Activated T-helper 2 cell treated with anti-CD3 and anti-CD28 coated beads, Interferon-gamma antibody, Interleukin-2, Interleukin-4, amounts not matched to agents 10 μg/mL and 5 μg/mL and 100 μg/mL, durations not matched to agents 14 hours and 24 hours and 36 hours (primary cell): ENCODE results near the gene ATRNL1. TPM values are rescaled to one million over a fixed set of nuclear protein-coding genes. Genes with fewer than 3 reads are reported as not detected.
"Not testable (repeated sequence)": the region's sequence is repeated elsewhere in the genome, so short reads cannot be mapped to it uniquely, and the experiment has no call there.

Source experiments
- DNase-seq: peaks from one replicate; pipeline ENCODE4 v3.0.0; 2021; ENCODE audit warnings: low spot score
- H3K27ac Mint-ChIP-seq: one replicate; pipeline ENCODE4 v1.8.0; 2021; ENCODE audit warnings: mixed read lengths
- H3K27me3 Mint-ChIP-seq: one replicate; pipeline ENCODE4 v1.8.0; 2021; ENCODE audit warnings: low read depth, mixed read lengths
- H3K36me3 Mint-ChIP-seq: one replicate; pipeline ENCODE4 v1.8.0; 2021; ENCODE audit warnings: low read depth, mixed read lengths
- H3K4me1 Mint-ChIP-seq: one replicate; pipeline ENCODE4 v1.8.0; 2021; ENCODE audit warnings: low read depth, mixed read lengths
- H3K4me3 Mint-ChIP-seq: one replicate; pipeline ENCODE4 v1.8.0; 2021; ENCODE audit warnings: low read depth, mild to moderate bottlenecking, moderate library complexity, mixed read lengths
- H3K9me3 Mint-ChIP-seq: one replicate; pipeline ENCODE4 v1.8.0; 2021; ENCODE audit warnings: mixed read lengths
- intact Hi-C: fragments of 100-400 bp; cut with micrococcal nuclease; formaldehyde crosslinking; loops from one replicate; pipeline ENCODE4 v1.15.1; 2023
- total RNA-seq: library from RNA; stranded (reverse); gene quantifications from 2 replicates; pipeline ENCODE4 v1.2.3, GENCODE V29; 2022

Gene ATRNL1
- total RNA-seq, 1 donor from 2014 or later = 0.50 TPM

DNA sequence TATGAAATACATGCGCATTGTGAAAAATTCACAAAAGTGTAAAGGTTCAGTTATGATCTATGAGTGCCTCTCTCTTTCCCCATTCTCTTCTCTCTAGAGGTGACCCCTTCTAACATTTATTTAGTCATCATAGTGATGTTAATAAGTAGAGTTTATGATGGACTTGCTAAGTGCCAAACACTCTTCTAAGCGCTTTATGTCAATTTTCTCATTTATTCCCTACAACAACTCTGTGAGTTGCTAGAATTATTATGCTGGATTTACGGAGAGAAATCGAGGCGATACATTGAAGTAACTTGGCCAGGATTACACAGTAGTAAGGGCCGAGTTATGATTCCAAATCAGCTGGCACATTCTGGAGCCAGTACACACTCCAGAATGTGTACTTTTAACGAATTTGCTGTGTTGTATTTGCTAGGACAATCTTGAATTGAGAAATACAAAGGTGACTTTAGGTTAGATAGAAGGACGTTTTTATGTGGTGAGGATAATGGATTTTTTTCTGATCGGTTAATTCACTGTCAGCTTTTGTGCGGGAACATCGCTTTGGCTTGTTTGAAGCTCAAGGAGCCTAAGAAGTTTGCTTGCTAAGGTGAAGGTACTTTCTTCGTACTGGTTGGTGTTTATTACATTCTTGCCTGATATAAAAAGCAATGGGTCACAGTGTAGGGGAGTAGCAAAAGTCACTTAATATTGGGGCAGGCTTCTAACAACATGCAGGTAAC lies 1.4 kb downstream of the ATRNL1 start:
- no peaks in the 10 kb centered on the region for H3K9me3 Mint-ChIP-seq
- peak overlapping the region; percentile 70 for H3K4me3 Mint-ChIP-seq
- no peaks in the 10 kb centered on the region for H3K36me3 Mint-ChIP-seq
- H3K27me3 Mint-ChIP-seq = peaks cover 51% of the 10 kb centered on the region
- H3K4me1 Mint-ChIP-seq = peaks cover 9% of the 10 kb centered on the region
- no peak for DNase-seq
- intact Hi-C loops = no loop called here
- H3K27ac Mint-ChIP-seq = no peak overlapping the region

DNA sequence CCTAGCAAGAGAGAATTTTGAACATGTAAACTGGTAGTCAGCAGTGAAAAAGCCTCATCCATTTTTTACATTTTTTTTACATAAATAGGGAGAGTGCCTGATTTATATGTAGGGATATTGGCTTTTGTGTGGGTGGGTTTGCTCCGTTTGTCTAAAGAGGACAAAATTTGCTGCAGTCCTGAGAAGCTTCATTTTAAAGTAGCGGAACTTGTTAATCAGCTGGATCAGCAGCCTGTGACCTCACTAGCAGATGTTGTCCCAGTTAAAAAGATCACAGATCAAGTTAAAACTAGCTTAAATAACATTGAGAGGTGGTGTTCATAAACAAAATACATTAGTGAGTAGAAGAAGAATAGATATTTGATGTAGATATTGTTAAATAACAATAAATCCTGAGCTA lies 2.6 kb downstream of the ATRNL1 start:
- Mint-ChIP-seq H3K4me3 (no peak overlapping the region), H3K27me3 (peaks cover 49% of the 10 kb centered on the region), H3K4me1 (peaks cover 9% of the 10 kb centered on the region), H3K36me3 (no peaks in the 10 kb centered on the region), H3K27ac (no peak overlapping the region), H3K9me3 (no peaks in the 10 kb centered on the region)
- intact Hi-C loops = no loop called here
- DNase-seq = no peak

DNA sequence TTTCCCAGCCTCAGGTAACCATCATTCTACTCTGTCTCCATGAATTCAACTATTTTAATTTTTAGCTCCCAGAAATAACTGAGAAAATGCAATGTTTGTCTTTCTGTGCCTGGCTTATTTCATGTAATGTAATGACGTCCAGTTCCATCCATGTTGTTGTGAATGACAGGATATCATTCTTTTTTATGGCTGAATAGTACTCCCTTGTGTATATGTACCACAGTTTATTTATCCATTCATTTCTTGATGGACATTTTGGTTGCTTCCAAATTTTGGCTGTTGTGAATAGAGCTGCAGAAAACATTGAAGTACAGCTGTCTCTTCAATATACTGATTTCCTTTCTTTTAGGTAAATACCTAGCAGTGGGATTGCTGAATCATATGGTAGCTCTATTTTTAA lies 10.5 kb downstream of the ATRNL1 start:
- Mint-ChIP-seq H3K4me3 (no peak overlapping the region), H3K36me3 (no peaks in the 10 kb centered on the region), H3K27me3 (peaks cover 12% of the 10 kb centered on the region), H3K27ac (no peak overlapping the region), H3K9me3 (peaks cover 17% of the 10 kb centered on the region), H3K4me1 (no peaks in the 10 kb centered on the region)
- intact Hi-C loops = no loop called here
- no peak for DNase-seq

DNA sequence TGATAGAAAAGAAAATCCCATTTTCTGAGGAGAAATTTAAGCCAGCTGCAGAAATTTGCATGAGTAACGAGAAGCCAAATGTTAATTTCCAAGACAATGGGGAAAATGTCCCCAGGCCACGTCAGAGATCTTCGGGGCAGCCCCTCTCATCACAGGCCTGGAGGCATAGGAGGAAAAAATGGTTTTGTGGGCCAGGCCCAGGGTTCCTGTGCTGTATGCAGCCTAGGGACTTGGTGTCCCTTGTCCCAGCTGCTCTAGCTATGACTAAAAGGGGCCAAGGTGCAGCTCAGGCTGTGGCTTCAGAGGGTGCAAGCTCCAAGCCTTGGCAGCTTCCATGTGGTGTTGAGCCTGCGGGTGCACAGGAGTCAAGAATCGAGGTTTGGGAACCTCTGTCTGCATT lies 12.2 kb downstream of the ATRNL1 start:
- H3K4me3 Mint-ChIP-seq, DNase-seq, H3K36me3 Mint-ChIP-seq, intact Hi-C loops, H3K27ac Mint-ChIP-seq, H3K27me3 Mint-ChIP-seq, H3K4me1 Mint-ChIP-seq: not testable (repeated sequence)
- peaks cover 17% of the 10 kb centered on the region for H3K9me3 Mint-ChIP-seq

DNA sequence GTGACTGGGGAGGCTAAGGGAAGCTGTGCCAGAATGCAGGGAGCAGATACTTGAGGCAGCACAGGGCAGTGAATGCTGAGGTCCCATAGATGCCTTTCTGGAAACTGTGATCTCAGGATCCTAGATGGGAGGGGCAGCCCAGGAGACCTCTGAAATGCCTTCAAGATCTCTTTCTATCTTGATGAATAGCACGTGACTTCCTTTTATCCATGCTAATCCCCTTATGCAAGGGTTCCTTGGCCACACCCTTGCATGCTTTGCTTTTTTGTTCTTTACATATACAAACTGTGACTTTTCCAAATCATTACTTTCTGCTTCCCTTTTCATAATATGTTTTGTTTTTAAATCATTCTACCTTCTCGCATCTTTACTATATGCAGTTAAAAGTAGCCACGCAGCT lies 14.7 kb downstream of the ATRNL1 start:
- peaks cover 17% of the 10 kb centered on the region for H3K9me3 Mint-ChIP-seq
- intact Hi-C loops = no loop called here
- H3K4me3 Mint-ChIP-seq = no peak overlapping the region
- H3K36me3 Mint-ChIP-seq = no peaks in the 10 kb centered on the region
- H3K27me3 Mint-ChIP-seq = peaks cover 6% of the 10 kb centered on the region
- no peak overlapping the region for H3K27ac Mint-ChIP-seq
- no peaks in the 10 kb centered on the region for H3K4me1 Mint-ChIP-seq
- DNase-seq = no peak

DNA sequence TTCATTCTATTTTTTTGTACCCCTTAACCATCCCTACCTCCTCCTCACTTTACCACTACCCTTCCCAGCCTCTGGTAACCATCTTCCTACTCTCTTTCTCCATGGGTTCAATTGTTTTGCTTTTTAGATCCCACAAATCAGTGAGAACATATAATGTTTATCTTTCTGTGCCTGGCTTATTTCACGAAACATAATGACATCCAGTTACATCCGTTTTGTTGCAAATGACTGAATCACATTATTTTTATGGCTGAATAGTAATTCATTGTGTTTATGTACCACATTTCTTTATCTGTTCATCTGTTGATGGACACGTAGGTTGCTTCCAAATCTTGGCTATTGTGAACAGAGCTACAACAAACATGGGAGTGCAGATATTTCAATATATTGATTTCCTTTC lies 24.1 kb downstream of the ATRNL1 start:
- Mint-ChIP-seq H3K9me3 (no peaks in the 10 kb centered on the region), H3K27me3 (peaks cover 20% of the 10 kb centered on the region), H3K27ac (no peak overlapping the region), H3K4me1 (no peaks in the 10 kb centered on the region), H3K36me3 (no peaks in the 10 kb centered on the region), H3K4me3 (no peak overlapping the region)
- DNase-seq = no peak
- intact Hi-C loops = no loop called here

DNA sequence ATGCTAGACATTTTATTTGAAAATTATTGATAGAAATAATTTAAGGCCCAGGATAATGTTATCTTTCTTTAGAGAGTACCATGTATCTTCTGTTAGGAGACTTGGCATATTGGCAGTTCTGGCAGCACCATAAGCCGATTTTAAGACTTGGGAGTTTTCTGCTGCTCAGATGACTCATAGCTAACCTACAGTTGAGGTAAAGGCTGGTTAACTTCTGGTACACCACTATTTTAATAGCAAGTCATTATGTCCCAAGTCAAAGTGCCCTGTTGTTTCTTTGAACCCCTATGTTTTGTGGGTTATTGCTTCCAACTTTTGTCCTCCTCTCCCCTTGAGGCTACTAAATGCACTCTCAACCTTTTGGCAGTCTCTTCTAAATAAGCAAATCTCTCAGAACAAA lies 25.2 kb downstream of the ATRNL1 start:
- no peak overlapping the region for H3K27ac Mint-ChIP-seq
- H3K36me3 Mint-ChIP-seq = no peaks in the 10 kb centered on the region
- H3K27me3 Mint-ChIP-seq = peaks cover 20% of the 10 kb centered on the region
- H3K4me1 Mint-ChIP-seq = no peaks in the 10 kb centered on the region
- DNase-seq = no peak
- no peaks in the 10 kb centered on the region for H3K9me3 Mint-ChIP-seq
- intact Hi-C loops = no loop called here
- no peak overlapping the region for H3K4me3 Mint-ChIP-seq

DNA sequence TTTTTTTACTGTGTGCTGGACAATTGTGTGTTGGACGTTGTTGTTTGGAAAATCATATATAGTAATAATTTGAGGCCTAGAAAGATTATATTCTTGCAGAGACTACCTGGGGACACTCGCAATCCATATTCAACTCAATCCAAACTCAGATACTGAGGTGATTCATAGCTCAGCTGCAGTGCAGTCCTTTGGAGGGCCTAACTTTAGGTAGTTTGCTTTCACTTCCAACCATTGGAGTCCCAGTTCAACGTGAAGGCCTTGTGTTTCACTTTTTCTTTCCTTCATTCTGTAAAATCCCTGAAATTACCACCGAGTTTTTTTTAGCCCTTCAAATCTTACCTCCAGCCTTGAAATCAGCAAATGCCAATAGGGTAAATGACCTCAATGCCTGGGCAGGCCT lies 32.3 kb downstream of the ATRNL1 start:
- no peaks in the 10 kb centered on the region for H3K36me3 Mint-ChIP-seq
- intact Hi-C loops = no loop called here
- H3K27ac Mint-ChIP-seq = no peak overlapping the region
- no peak overlapping the region for H3K4me3 Mint-ChIP-seq
- no peak for DNase-seq
- no peaks in the 10 kb centered on the region for H3K4me1 Mint-ChIP-seq
- H3K9me3 Mint-ChIP-seq = no peaks in the 10 kb centered on the region
- H3K27me3 Mint-ChIP-seq = peaks cover 6% of the 10 kb centered on the region

DNA sequence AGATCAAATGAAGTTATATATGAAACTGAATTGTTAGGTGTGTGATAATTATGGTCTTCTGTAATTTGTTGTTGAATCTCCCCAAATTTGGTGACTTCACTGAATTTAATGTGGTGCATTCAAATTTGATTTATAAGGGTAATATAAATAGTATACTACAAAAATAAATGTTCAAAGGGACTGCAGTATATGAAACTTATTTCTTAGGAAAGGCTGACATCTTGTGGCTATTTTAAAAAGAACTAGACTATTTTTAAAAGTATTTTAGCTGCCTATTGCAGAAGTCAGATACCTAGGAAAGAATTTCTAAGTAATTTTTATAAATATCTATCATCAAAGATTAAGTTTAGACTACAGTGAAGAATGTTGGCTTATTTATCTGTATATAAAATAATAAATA lies 36.6 kb downstream of the ATRNL1 start:
- Mint-ChIP-seq H3K36me3 (no peaks in the 10 kb centered on the region), H3K27ac (no peak overlapping the region), H3K9me3 (no peaks in the 10 kb centered on the region), H3K4me3 (no peak overlapping the region), H3K27me3 (no peaks in the 10 kb centered on the region), H3K4me1 (no peaks in the 10 kb centered on the region)
- intact Hi-C loops = loop anchor here (1.0 to 10.0 kb wide), 2 partner anchors 252 to 585 kb away; no protein-coding TSS in a partner anchor
- no peak for DNase-seq

DNA sequence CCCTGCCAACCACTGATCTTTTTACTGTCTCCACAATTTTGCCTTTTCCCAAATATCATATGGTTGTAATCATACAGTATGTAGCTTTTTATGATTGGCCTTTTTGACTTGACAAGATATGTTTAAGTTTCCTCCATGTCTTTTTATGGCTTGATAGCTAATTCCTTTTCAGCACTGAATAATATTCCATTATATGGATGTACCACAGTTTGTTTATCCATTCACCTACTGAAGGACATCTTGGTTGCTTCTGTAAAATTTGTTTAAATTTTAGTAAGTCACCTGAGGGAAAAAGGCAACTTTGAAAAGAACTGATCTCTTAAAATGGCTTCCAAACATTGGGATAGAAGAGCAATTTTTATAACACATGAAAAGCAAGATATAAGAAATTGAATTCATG lies 43.5 kb downstream of the ATRNL1 start:
- H3K27ac Mint-ChIP-seq = no peak overlapping the region
- intact Hi-C loops = loop anchor here (10.0 kb wide), 1 partner anchor 592 kb away; no protein-coding TSS in a partner anchor
- H3K9me3 Mint-ChIP-seq = peaks cover 7% of the 10 kb centered on the region
- H3K4me1 Mint-ChIP-seq = no peaks in the 10 kb centered on the region
- no peaks in the 10 kb centered on the region for H3K36me3 Mint-ChIP-seq
- H3K4me3 Mint-ChIP-seq = no peak overlapping the region
- H3K27me3 Mint-ChIP-seq = no peaks in the 10 kb centered on the region
- DNase-seq = no peak

DNA sequence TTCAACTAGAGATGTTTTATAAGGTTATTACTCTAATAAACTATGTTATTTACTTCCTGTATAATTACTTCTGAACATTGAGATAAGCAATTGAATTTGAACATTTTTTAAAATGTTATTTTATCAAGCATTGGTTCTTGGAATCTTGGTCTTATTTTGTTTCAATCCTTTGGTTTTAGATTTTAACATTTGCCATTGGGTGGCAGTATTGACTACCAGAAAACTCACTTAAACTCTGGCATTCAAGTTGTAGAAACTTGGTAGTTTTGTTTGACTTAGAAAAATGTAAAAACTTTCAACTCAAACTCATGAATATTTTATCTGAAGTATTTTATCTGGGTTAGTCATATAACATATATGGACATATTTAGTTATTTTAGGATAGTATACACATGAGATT lies 48.1 kb downstream of the ATRNL1 start:
- no peak for DNase-seq
- no peak overlapping the region for H3K4me3 Mint-ChIP-seq
- H3K27ac Mint-ChIP-seq = no peak overlapping the region
- no peaks in the 10 kb centered on the region for H3K4me1 Mint-ChIP-seq
- intact Hi-C loops = no loop called here
- H3K36me3 Mint-ChIP-seq = no peaks in the 10 kb centered on the region
- peaks cover 5% of the 10 kb centered on the region for H3K9me3 Mint-ChIP-seq
- peaks cover 1% of the 10 kb centered on the region for H3K27me3 Mint-ChIP-seq

DNA sequence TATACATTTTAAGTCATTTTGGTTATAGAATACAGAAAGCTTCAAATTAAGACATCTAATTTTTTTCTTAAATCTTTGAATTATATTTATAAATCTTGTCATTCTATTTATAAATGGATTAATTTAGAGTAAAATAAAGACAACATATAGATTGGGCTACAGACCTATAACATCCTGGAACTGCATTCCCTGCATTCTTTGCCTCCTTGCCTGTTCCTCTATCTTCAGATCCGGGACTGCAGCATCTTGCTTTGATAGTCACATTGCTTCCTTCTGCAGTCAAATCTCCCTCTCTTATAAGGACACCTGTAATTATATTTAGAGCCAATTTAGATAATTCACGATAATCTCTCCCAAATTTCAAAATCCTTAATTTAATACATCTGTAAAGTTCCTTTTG lies 64.2 kb downstream of the ATRNL1 start:
- DNase-seq = no peak

DNA sequence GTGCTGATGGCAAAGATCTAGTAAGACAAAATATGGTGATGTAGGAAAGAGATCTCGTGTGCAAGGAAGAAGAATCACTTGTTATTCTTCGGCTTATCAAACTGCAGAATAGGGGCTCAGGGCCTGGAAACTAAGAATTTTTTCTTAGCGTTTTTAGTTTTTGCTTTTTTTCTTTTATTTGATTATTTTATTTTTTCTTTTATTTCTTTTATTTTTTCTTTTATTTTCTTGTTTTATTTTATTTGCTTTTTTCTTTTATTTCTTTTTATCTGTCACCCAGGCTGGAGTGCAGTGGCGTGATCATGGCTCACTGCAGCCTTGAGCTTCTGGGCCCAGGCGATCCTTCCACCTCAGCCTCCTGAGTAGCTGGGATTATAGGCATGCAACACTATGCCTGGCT lies 70.0 kb downstream of the ATRNL1 start:
- H3K4me1 Mint-ChIP-seq = no peaks in the 10 kb centered on the region
- H3K4me3 Mint-ChIP-seq = no peak overlapping the region
- intact Hi-C loops = no loop called here
- H3K27ac Mint-ChIP-seq = no peak overlapping the region
- H3K9me3 Mint-ChIP-seq = no peaks in the 10 kb centered on the region
- H3K36me3 Mint-ChIP-seq = no peaks in the 10 kb centered on the region
- no peak for DNase-seq
- peaks cover 2% of the 10 kb centered on the region for H3K27me3 Mint-ChIP-seq

More for the DNA sequence above, 64.2 kb downstream of the ATRNL1 start:
- Mint-ChIP-seq H3K36me3 (no peaks in the 10 kb centered on the region), H3K27ac (no peak overlapping the region), H3K4me1 (no peaks in the 10 kb centered on the region), H3K9me3 (no peaks in the 10 kb centered on the region), H3K4me3 (no peak overlapping the region), H3K27me3 (no peaks in the 10 kb centered on the region)
- intact Hi-C loops = no loop called here

DNA sequence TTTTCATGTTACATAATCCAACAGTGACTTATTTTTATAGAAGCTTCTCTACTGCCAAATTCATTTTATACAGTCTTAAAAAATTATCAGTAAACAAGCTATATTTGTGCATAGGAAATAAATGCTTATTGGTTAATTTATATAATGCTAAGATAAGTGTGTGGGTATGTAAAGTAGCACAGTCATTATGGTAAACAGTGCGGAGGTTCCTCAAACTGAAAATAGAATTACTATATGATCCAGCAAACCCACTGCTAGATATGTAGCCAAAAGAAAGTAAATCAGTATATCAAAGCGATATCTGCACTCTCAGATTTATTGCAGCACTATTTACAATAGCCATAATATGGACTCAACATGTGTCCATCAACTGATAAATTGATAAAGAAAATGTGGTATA lies 71.1 kb downstream of the ATRNL1 start:
- no peak for DNase-seq
- intact Hi-C loops = no loop called here
- Mint-ChIP-seq H3K36me3 (no peaks in the 10 kb centered on the region), H3K27ac (no peak overlapping the region), H3K4me3 (no peak overlapping the region), H3K9me3 (no peaks in the 10 kb centered on the region), H3K27me3 (peaks cover 2% of the 10 kb centered on the region), H3K4me1 (no peaks in the 10 kb centered on the region)
